ENCODE results near the gene KRT35. TPM values are rescaled to one million over a fixed set of nuclear protein-coding genes. Genes with fewer than 3 reads are reported as not detected.

KRT35 gene
- total RNA-seq, 1 donor, result not detected

DNA sequence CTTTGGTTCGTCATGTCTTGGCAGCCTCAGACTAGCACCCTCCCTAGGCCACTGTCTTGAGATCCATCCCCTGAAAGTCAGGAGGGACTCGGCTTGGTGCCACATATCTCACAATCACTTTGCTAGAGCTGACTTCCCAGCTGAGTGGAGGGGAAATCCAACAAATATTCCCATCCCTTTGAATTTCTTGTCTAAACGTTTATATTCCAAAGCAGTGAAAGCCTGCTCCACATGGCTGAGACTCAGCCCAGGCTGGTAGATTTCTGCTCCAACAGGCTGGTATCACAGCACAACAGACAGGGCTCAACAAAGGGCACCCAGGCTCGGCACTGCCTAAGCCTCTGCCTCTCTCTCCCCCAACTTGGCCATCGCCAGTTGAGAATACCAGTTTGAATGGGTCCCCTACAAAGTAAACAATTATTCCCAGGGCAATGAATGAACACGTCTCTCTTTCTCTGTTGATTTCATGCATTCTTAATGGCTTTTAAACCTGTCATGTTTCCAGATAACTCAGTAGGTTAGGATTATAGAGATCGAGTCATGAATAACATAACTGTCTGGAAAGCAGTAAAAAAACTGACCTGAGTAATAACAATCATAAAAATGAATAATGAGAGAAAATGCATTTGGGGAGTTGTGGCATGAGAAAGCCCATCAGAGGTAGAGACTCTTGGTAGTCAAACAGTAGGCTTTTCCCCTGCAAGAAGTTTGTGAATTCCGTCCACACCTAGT is 23.5 kb upstream of the KRT35 start:
- TF ChIP-seq, protein P1, sequence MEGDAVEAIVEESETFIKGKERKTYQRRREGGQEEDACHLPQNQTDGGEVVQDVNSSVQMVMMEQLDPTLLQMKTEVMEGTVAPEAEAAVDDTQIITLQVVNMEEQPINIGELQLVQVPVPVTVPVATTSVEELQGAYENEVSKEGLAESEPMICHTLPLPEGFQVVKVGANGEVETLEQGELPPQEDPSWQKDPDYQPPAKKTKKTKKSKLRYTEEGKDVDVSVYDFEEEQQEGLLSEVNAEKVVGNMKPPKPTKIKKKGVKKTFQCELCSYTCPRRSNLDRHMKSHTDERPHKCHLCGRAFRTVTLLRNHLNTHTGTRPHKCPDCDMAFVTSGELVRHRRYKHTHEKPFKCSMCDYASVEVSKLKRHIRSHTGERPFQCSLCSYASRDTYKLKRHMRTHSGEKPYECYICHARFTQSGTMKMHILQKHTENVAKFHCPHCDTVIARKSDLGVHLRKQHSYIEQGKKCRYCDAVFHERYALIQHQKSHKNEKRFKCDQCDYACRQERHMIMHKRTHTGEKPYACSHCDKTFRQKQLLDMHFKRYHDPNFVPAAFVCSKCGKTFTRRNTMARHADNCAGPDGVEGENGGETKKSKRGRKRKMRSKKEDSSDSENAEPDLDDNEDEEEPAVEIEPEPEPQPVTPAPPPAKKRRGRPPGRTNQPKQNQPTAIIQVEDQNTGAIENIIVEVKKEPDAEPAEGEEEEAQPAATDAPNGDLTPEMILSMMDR (IDR thresholded peaks at IDR 0.05; ENCODE audit: insufficient read depth, low read depth, low read length), result no peak
- DNase-seq (ENCODE audit: low read depth), result peak; percentile 69
- no peak overlapping the region for H3K4me3 ChIP-seq (ENCODE audit: low read depth, low read length)

DNA sequence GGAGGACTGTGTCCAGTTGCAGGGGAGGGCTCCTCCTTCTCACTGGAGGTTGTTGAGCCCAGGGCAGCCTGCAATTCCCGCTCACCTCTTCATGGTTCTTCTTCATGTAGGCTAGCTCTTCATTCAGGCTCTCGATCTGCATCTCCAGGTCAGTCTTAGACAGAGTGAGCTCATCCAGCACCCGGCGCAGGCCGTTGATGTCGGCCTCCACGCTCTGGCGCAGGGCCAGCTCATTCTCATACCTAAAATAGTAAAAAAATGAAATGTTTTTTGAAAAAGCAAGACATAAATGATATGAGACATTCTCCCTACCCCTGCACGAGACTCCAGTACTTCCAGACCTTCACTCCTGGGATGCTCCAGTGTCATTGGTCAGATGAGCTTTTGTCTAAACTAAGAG is 22.3 kb upstream of the KRT35 start:
- no peak overlapping the region for H3K4me3 ChIP-seq (ENCODE audit: low read depth, low read length)
- TF ChIP-seq, protein P1 (IDR thresholded peaks at IDR 0.05; ENCODE audit: insufficient read depth, low read depth, low read length), result no peak
- no peak for DNase-seq (ENCODE audit: low read depth)

DNA sequence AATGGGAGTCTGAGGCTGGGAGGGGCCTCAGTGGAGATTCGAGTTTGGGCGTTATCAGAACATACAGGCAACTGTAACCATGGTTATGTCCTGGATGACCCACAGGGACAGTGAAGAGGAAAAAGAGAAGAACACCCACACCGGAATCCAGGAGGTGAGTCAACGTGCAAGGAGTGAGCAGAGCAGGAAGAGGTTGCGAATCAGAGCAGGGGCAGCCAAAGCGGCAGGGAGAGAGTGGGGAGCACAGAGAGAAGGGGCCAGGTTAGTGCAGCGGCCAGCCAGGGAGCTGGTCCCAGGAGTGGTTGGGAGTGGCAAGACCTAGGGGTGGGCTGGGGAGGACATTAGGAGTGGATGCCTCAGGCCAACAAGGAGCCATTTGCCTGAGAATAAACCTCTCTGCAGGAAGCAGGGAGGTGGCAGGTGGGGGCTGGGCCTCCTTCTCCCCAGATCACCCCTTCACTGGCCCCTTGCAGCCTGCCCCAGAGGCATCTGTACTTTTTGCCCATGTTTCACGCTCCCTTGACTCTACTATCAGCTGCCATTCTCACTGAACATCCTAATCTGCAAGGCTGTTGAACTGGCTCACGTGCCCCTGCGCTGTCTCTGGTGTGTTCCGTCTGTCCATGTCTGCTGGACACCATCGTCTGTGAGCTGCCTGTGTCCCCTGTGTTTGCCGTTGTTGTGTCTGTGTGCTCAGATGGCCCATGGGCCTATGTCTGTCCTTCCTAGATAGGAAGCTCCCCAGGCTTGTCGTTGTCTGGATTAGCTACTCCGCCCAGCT is 19.4 kb upstream of the KRT35 start:
- TF ChIP-seq, protein P1 (IDR thresholded peaks at IDR 0.05; ENCODE audit: insufficient read depth, low read depth, low read length), result no peak
- no peak for DNase-seq (ENCODE audit: low read depth)
- no peak overlapping the region for H3K4me3 ChIP-seq (ENCODE audit: low read depth, low read length)

DNA sequence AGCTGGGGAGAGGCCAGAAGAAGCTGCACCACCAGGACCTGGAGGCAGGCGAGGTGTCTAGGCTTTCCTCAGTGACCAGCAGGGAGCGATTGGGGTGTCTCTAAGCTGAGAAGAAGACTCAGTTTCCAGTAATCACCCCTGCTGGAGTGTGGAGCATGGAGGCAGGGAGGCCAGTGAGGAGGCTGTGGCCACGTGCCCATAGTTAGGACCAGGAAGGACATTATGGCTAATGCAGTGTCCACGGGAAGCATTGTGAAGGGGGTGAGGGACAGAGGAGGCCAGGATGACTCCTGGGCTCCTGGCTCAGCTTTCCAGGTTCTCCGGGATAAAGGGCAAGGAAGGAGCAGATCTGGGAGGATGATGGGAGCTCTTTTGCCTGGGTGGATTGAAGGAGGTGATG is 18.8 kb upstream of the KRT35 start:
- TF ChIP-seq, protein P1 (IDR thresholded peaks at IDR 0.05; ENCODE audit: insufficient read depth, low read depth, low read length), result no peak
- no peak overlapping the region for H3K4me3 ChIP-seq (ENCODE audit: low read depth, low read length)
- no peak for DNase-seq (ENCODE audit: low read depth)

DNA sequence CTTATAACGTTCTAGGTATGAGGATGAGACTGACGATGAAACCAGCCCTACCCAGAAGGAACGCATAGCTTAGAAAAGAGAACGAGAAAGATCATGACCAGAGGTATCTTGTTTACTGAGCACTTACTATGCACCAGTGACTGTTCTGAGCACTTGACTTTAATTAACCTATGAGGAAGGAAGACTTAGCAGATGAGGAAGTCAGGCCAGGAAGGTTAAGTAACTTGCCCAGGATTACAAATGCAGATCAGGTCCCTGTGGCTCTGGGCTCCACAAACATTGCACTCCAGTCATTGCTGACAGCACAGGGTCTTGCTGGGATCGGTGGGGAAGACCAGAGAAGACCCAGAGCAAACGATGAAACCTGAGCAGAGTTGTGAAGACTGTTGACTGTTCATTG is 17.3 kb upstream of the KRT35 start:
- no peak overlapping the region for H3K4me3 ChIP-seq (ENCODE audit: low read depth, low read length)
- TF ChIP-seq, protein P1 (IDR thresholded peaks at IDR 0.05; ENCODE audit: insufficient read depth, low read depth, low read length), result no peak
- no peak for DNase-seq (ENCODE audit: low read depth)

DNA sequence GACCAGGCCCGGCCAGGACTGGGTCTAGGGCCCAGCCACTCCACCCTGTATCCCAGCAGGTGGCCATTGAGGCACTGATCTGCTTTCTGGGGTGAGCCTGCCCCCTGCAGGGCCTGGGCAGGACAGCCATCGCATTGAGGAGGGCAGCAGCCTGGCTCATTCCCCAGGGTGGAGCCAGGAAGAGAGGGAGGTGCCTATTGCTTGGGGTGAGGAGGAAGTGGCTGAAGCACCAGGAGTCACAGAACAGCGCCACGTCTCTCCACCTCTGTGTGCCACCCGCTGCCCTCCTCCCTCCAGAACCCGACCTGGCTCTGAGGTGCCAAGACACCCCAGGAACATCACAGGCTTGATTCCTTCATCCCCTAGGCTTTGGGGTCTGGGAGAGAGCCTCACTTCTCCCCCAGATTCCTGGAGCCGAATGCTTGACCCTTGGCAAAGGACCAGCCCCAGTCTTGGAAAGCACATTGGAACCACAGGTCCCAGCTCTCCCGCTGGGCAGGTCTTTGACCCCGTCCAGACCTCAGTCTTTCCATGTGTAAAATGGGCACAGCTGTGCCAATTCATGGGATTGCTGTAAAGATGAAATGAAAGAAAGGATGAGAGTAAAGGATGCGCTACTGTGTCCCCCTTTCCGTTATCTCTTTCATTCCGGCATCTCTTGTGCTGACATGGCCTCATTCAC is 16.0 kb upstream of the KRT35 start:
- TF ChIP-seq, protein P1 (IDR thresholded peaks at IDR 0.05; ENCODE audit: insufficient read depth, low read depth, low read length), result peak; percentile 89
- DNase-seq (ENCODE audit: low read depth), result peak; percentile 87

More for the DNA sequence above, 16.0 kb upstream of the KRT35 start:
- H3K4me3 ChIP-seq (ENCODE audit: low read depth, low read length), result no peak overlapping the region
